HepG2 (cell line): ENCODE measurements around the gene MAN1A1. TPM values are rescaled to one million over a fixed set of nuclear protein-coding genes. Genes with fewer than 3 reads are reported as not detected.

Source experiments
- ATAC-seq: fragments of 200-7000 bp; cut with Tn5 transposase; 3 replicates; pipeline ENCODE4 v1.9.1; 2020; ENCODE audit warnings: mild to moderate bottlenecking, moderate library complexity
- BruUV-seq: library from RNA; stranded (reverse); fragments of 400-500 nt; replicated peaks from 2 replicates; lab custom pipeline; 2021; lab: Mats Ljungman, UMichigan
- CTCF ChIA-PET: fragments of 300-600 bp; formaldehyde crosslinking; extraction: SDS; loops from one replicate; lab custom pipeline; 2021; ENCODE audit warnings: low total read pairs, inconsistent platforms, low intra/inter-chr PET ratio; lab: Yijun Ruan, JAX
- POLR2A ChIA-PET: fragments of 350-600 bp; sonication (Branson Sonifier 250); formaldehyde crosslinking; loops from one replicate; lab custom pipeline; 2020; ENCODE audit warnings: antibody characterized with exemption, inconsistent platforms; lab: Yijun Ruan, JAX
- DNase-seq: peaks from one replicate; pipeline ENCODE4 v3.0.0-alpha.2; 2015; ENCODE audit warnings: low spot score
- FAIRE-seq: peaks from 3 replicates; lab custom pipeline; 2011; peaks lifted over from hg19 to GRCh38; lab: Jason Lieb, UNC
- H2AFZ ChIP-seq: one replicate; pipeline ENCODE4 v1.6.1; 2011; ENCODE audit warnings: low read length, inconsistent platforms
- H3K27ac ChIP-seq: fragments of 300-600 bp; 3 replicates; pipeline ENCODE4 v1.8.0; 2011; ENCODE audit warnings: mixed run types, mild to moderate bottlenecking, mixed read lengths, low read length, inconsistent platforms; ENCODE audit not compliant: insufficient read depth; ENCODE audit errors: extremely low read length
- H3K27me3 ChIP-seq, 2 experiments: fragments of 200-600 bp in 1 of 2; 2 replicates in 1 of 2; 3 replicates in 1 of 2; pipeline versions ENCODE4 v1.6.0 to v1.8.0; 2011; ENCODE audit warnings: low read length in 2 of 2, mild to moderate bottlenecking in 2 of 2, moderate library complexity in 2 of 2, inconsistent platforms in 1 of 2; ENCODE audit not compliant: insufficient read depth in 2 of 2, control insufficient read depth in 1 of 2
- H3K36me3 ChIP-seq, 2 experiments: fragments of 200-600 bp in 1 of 2; replicated peaks in 1 of 2; 2 replicates in 1 of 2; 3 replicates in 1 of 2; pipeline versions ENCODE4 v1.5.1 to v1.8.0; 2011; ENCODE audit warnings: low read length in 2 of 2, inconsistent platforms in 1 of 2; ENCODE audit not compliant: insufficient read depth in 2 of 2, control insufficient read depth in 1 of 2
- H3K4me1 ChIP-seq: 2 replicates; pipeline ENCODE4 v1.5.1; 2012; ENCODE audit warnings: low read length, inconsistent platforms; ENCODE audit not compliant: insufficient read depth
- H3K4me2 ChIP-seq: 2 replicates; pipeline ENCODE4 v1.6.0; 2011; ENCODE audit warnings: low read depth, low read length, inconsistent platforms
- H3K4me3 ChIP-seq, 3 experiments: fragments of 200-600 bp in 1 of 3; sonication (generic), shearing (Covaris generic) in 1 of 3; replicated peaks in 1 of 3; 2 replicates each; pipeline ENCODE4 v1.5.1; 2011 to 2016; ENCODE audit warnings: low read length in 3 of 3, inconsistent platforms in 2 of 3, low read depth in 2 of 3, mild to moderate bottlenecking in 2 of 3, control low read depth in 1 of 3, mixed read lengths in 1 of 3; ENCODE audit not compliant: insufficient read depth in 1 of 3
- H3K79me2 ChIP-seq: one replicate; pipeline ENCODE4 v1.6.1; 2011; ENCODE audit warnings: low read length, inconsistent platforms; ENCODE audit not compliant: insufficient read depth
- H3K9ac ChIP-seq: 2 replicates; pipeline ENCODE4 v1.6.0; 2011; ENCODE audit warnings: mild to moderate bottlenecking, low read depth, low read length, inconsistent platforms; ENCODE audit not compliant: insufficient read depth
- H3K9me3 ChIP-seq: 2 replicates; pipeline ENCODE4 v1.5.1; 2012; ENCODE audit warnings: mild to moderate bottlenecking, low read length
- H4K20me1 ChIP-seq: 2 replicates; pipeline ENCODE4 v1.6.0; 2011; ENCODE audit warnings: inconsistent platforms, mild to moderate bottlenecking, low read length, moderate library complexity; ENCODE audit not compliant: insufficient read depth
- CREM ChIP-seq, 2 experiments: sonication (generic) in 1 of 2; formaldehyde crosslinking in 1 of 2; IDR thresholded peaks; 2 replicates each; pipeline versions ENCODE4 v1.4.0 to v1.6.1; 2016 to 2020; ENCODE audit warnings: antibody characterized with exemption in 1 of 2, mild to moderate bottlenecking in 1 of 2, missing genetic modification reagents in 1 of 2
- GABPB1 ChIP-seq: IDR thresholded peaks from 2 replicates; pipeline ENCODE4 v1.6.1; 2016; ENCODE audit warnings: mild to moderate bottlenecking, missing genetic modification reagents, moderate library complexity, missing compliant biosample characterization
- NFKB2 ChIP-seq: sonication (generic); formaldehyde crosslinking; IDR thresholded peaks from 2 replicates; pipeline ENCODE4 v1.4.0; 2020; ENCODE audit warnings: missing genetic modification reagents, borderline replicate concordance
- POLR2AphosphoS5 ChIP-seq: IDR thresholded peaks from 2 replicates; pipeline ENCODE4 v1.6.1; 2012; ENCODE audit warnings: low read depth, low read length
- PRMT3 ChIP-seq: sonication (generic); formaldehyde crosslinking; IDR thresholded peaks from 2 replicates; pipeline ENCODE4 v1.8.1; 2022; ENCODE audit warnings: low read depth, mild to moderate bottlenecking, moderate library complexity, missing genetic modification reagents, borderline replicate concordance
- TSC22D2 ChIP-seq: sonication (generic); formaldehyde crosslinking; IDR thresholded peaks from 2 replicates; pipeline ENCODE4 v1.5.1; 2020; ENCODE audit warnings: missing genetic modification reagents, mild to moderate bottlenecking, borderline replicate concordance
- ZNF280D ChIP-seq: sonication (generic); formaldehyde crosslinking; IDR thresholded peaks from 2 replicates; pipeline ENCODE4 v1.5.1; 2020; ENCODE audit warnings: mild to moderate bottlenecking, missing genetic modification reagents
- ZNF3 ChIP-seq: IDR thresholded peaks from 2 replicates; pipeline ENCODE4 v1.7.0; 2017; ENCODE audit warnings: inconsistent platforms
- ZSCAN20 ChIP-seq: sonication (generic); formaldehyde crosslinking; IDR thresholded peaks from 2 replicates; pipeline ENCODE4 v1.4.0; 2020; ENCODE audit warnings: missing genetic modification reagents, mild to moderate bottlenecking, borderline replicate concordance
- ZSCAN21 ChIP-seq: sonication (generic); formaldehyde crosslinking; IDR thresholded peaks from 2 replicates; pipeline ENCODE4 v1.8.0; 2022; ENCODE audit warnings: mild to moderate bottlenecking, missing genetic modification reagents, moderate library complexity, borderline replicate concordance
- WGBS: methylation state at CpG from one replicate; pipeline ENCODE4 v1.1.6; 2017; ENCODE audit warnings: low lambda C conversion rate; 5-methylcytosine and 5-hydroxymethylcytosine counted together
- in situ Hi-C: cut with HindIII; loops from 2 replicates; pipeline ENCODE4 v1.10.0; 2017; ENCODE audit warnings: low pct_unique_long_range_greater_than_20kb; ENCODE audit not compliant: extremely low pct_ligation_motif_present
- intact Hi-C: fragments of 100-400 bp; cut with micrococcal nuclease; formaldehyde crosslinking; loops from one replicate; pipeline ENCODE4 v1.10.0; 2022; ENCODE audit not compliant: unreplicated experiment
- polyA plus RNA-seq, 8 experiments: library from polyadenylated mRNA; depleted of rRNA in 3 of 8; stranded (reverse) in 7 of 8; unstranded in 1 of 8; fragments of >200 nt; fragmentation: Illumina TruSeq in 4 of 8; extraction: Trizol in 4 of 8; gene quantifications; 2 replicates each; pipeline versions ENCODE4 v1.2.1 to v1.2.3, GENCODE V29; 2011 to 2016; ENCODE audit warnings: low read depth in 4 of 8, missing spikeins in 1 of 8, mixed read lengths in 1 of 8; ENCODE audit not compliant: insufficient read depth in 1 of 8
- total RNA-seq, 5 experiments: library from RNA; depleted of rRNA; stranded (reverse); fragments of >200 nt; fragmentation: Illumina TruSeq; extraction: Trizol; gene quantifications; 2 replicates each; pipeline ENCODE4 v1.2.3, GENCODE V29; 2016; ENCODE audit warnings: low read depth in 1 of 5
- TF ChIP-seq, protein P1 (sequence below): sonication (generic); formaldehyde crosslinking; IDR thresholded peaks from 2 replicates; pipeline ENCODE4 v1.4.0; 2020; ENCODE audit warnings: mild to moderate bottlenecking, missing genetic modification reagents
- TF ChIP-seq, protein P2 (sequence below): sonication (generic); formaldehyde crosslinking; IDR thresholded peaks from 2 replicates; pipeline ENCODE4 v1.4.0; 2020; ENCODE audit warnings: mild to moderate bottlenecking, missing genetic modification reagents
- TF ChIP-seq, protein P3 (sequence below): sonication (generic); formaldehyde crosslinking; IDR thresholded peaks from 2 replicates; pipeline ENCODE4 v1.4.0; 2020; ENCODE audit warnings: missing genetic modification reagents, mild to moderate bottlenecking, borderline replicate concordance

MAN1A1 gene
- total and polyA plus RNA-seq, 2 of the 13 experiments (the other 11 are each of a cell fraction or from before 2014, with no cell fraction given) = 156 to 236 TPM

DNA sequence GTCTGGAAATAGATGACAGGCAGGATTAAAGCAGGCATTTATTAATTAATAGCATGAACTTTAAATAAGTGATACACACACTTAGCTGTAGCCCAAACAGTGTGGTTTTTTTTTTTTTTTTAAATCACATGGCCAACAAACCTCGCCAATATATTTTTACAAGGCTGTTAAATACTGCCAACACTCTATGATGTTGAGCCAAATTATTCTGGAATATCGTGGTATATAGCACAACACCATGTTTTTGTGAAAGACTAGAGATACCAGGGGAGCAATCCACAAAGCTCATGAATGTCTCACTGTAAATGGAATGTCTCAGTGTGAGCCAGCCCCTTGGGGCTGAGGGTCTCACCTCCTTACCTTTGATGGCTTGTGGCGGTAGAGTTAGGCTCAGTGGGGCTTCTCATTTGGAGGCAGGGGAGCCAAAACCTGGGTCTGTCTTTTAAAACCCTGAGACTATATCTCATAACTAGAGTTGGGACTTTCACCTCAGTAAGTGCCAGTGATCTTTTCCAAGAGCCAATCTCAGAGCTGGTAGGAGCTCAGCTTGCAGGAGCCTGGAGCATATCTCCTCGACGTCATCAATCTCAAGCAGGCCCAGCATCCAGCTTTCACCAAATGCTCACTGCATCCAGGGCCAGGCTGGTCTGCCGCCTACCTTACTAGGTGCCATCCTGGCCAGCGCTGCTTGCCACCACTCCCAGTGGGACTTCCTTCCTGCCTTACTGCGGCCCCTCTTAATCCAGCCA, 192.6 kb downstream of the MAN1A1 start:
- FAIRE-seq (no peak), DNase-seq (no peak), ATAC-seq (no peak)
- no peak overlapping the region for H3K27ac ChIP-seq
- intact Hi-C loops = no loop called here
- no peaks in the 10 kb centered on the region for H3K27me3 ChIP-seq
- no peaks in the 10 kb centered on the region for H3K9me3 ChIP-seq
- H3K4me3 ChIP-seq = no peak overlapping the region
- ChIA-PET CTCF (no interaction called here), POLR2A (no interaction called here)
- BruUV-seq = no TSS peak
- H3K79me2 ChIP-seq = no peaks in the 10 kb centered on the region
- no peaks in the 10 kb centered on the region for H3K36me3 ChIP-seq
- no peak overlapping the region for H3K9ac ChIP-seq
- H3K4me2 ChIP-seq = no peak overlapping the region
- no peak overlapping the region for H2AFZ ChIP-seq
- 96% methylated on average over 8 of the region's 8 CpGs for WGBS
- TF ChIP-seq ZNF3 (no peak), CREM (IDR thresholded peaks at IDR 0.05) (no peak), CREM (CRISPR knock-in tag; IDR thresholded peaks at IDR 0.05) (no peak), NFKB2 (CRISPR knock-in tag) (no peak), ZNF280D (CRISPR knock-in tag) (no peak), PRMT3 (no peak), POLR2AphosphoS5 (no peak), GABPB1 (no peak), ZSCAN20 (CRISPR knock-in tag) (no peak), ZSCAN21 (CRISPR knock-in tag) (no peak), TSC22D2 (no peak)
- TF ChIP-seq, protein P1, sequence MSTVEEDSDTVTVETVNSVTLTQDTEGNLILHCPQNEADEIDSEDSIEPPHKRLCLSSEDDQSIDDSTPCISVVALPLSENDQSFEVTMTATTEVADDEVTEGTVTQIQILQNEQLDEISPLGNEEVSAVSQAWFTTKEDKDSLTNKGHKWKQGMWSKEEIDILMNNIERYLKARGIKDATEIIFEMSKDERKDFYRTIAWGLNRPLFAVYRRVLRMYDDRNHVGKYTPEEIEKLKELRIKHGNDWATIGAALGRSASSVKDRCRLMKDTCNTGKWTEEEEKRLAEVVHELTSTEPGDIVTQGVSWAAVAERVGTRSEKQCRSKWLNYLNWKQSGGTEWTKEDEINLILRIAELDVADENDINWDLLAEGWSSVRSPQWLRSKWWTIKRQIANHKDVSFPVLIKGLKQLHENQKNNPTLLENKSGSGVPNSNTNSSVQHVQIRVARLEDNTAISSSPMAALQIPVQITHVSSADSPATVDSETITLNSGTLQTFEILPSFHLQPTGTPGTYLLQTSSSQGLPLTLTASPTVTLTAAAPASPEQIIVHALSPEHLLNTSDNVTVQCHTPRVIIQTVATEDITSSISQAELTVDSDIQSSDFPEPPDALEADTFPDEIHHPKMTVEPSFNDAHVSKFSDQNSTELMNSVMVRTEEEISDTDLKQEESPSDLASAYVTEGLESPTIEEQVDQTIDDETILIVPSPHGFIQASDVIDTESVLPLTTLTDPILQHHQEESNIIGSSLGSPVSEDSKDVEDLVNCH (CRISPR knock-in tag) = no peak
- TF ChIP-seq, protein P2, sequence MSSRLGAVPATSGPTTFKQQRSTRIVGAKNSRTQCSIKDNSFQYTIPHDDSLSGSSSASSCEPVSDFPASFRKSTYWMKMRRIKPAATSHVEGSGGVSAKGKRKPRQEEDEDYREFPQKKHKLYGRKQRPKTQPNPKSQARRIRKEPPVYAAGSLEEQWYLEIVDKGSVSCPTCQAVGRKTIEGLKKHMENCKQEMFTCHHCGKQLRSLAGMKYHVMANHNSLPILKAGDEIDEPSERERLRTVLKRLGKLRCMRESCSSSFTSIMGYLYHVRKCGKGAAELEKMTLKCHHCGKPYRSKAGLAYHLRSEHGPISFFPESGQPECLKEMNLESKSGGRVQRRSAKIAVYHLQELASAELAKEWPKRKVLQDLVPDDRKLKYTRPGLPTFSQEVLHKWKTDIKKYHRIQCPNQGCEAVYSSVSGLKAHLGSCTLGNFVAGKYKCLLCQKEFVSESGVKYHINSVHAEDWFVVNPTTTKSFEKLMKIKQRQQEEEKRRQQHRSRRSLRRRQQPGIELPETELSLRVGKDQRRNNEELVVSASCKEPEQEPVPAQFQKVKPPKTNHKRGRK (CRISPR knock-in tag) = no peak
- TF ChIP-seq, protein P3, sequence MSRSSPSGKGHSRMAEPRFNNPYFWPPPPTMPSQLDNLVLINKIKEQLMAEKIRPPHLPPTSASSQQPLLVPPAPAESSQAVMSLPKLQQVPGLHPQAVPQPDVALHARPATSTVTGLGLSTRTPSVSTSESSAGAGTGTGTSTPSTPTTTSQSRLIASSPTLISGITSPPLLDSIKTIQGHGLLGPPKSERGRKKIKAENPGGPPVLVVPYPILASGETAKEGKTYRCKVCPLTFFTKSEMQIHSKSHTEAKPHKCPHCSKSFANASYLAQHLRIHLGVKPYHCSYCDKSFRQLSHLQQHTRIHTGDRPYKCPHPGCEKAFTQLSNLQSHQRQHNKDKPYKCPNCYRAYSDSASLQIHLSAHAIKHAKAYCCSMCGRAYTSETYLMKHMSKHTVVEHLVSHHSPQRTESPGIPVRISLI (CRISPR knock-in tag) = no peak
- H3K4me1 ChIP-seq = peaks cover 10% of the 10 kb centered on the region
- no peaks in the 10 kb centered on the region for H4K20me1 ChIP-seq
- in situ Hi-C loops = no loop called here
